GM11168 (cell line): ENCODE results near the gene PPP4R4.
"Not testable (repeated sequence)": the region's sequence is repeated elsewhere in the genome, so short reads cannot be mapped to it uniquely, and the experiment has no call there.

Source experiments
- in situ Hi-C: fragments of 300-500 bp; cut with MboI; formaldehyde crosslinking; loops from one replicate; pipeline ENCODE4 v1.12.0; 2022; ENCODE audit warnings: low sequenced_read_pairs; ENCODE audit not compliant: unreplicated experiment

PPP4R4 gene

DNA sequence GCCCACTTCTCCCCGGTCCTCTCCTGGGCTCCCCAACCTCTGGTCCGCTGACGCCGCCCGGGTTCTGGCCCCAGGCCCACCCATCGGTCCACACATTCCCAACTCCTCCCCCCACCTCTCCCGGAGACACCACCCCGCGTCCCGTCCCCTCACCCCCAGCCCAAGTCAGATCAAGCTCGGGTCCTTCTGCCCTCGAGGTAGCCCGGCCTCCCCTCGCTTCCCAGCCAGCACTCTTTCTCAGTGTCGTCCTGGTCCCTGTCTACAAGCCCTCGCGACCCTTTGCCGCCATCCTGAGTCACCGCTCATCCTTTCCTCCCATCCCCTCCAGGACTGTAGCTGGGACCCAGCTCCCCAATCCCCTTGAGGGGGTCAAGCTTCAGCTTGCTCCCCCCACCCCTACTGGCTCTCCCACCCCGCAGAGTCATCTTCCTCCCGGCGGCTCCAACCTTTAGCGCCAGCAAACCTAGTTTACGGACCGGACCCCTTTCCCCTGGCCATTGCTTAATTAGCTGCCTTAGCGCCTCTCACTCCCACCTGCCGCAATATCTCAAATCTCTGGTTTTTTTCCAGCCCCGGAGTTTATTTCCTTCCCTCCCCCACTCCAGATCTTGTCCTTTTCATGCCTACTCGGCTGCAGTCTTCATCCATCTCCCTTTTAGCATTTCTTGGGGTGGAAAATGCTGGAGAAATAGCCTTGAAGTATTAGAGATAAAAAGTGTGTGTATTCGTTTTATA is 1.1 kb downstream of the PPP4R4 start:
- in situ Hi-C loops: no loop called here

DNA sequence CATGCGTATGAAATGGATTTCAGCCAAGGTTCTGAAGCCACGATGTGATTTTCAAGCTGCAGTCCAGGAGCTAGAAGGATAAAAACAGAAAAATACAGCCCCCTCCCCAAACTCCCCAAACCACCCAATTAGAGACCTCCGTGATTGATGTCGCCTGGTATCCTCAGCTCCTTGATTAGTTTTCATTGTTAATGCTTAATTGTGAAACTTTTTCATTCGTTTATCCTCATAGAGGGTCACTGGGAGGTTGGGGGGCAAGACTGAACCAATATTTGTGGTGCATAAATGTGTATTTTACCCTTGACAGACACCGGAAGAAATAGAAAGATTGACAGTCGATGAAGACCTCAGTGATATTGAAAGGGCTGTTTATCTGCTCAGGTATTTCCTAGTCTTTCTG is 1.6 kb downstream of the PPP4R4 start:
- in situ Hi-C loops: no loop called here

DNA sequence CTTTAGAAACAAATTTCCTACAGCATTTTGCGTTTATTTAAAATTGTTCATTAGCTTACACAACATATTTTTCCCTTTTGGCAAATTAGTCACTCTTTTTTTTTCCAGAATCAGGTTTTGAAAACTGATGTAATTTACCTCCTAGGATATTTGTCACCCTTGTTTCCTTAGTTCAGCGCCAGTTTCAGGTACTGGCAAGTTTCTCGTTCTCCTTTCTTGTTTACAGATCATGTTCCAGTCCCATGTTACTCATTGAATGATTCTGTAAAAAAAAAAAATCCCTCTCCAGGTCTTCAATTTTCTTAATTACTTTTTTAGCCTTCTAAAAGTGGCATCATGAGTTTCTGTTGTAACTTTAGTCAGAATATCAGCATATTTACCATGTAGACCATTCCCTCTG is 2.7 kb downstream of the PPP4R4 start:
- in situ Hi-C loops: no loop called here

DNA sequence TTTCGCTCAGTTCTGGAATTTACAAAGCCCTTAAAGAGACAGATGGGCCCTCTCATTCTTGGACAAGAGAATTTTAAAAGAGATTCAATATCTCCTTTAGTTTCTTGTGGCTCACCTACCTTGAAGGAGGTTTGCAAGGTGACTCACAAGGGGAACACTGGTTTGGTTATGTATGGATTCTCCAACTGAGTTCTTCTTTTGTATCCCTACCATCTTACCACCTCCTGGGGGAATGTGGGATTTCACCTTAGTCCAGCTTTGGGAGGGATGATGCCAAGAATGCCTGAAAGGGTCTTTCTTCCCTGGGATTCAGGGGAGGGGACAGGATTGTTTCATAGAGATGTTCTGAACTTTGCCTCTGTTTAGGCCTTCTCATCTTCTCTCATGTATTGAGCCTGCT is 3.7 kb downstream of the PPP4R4 start:
- in situ Hi-C loops: no loop called here

DNA sequence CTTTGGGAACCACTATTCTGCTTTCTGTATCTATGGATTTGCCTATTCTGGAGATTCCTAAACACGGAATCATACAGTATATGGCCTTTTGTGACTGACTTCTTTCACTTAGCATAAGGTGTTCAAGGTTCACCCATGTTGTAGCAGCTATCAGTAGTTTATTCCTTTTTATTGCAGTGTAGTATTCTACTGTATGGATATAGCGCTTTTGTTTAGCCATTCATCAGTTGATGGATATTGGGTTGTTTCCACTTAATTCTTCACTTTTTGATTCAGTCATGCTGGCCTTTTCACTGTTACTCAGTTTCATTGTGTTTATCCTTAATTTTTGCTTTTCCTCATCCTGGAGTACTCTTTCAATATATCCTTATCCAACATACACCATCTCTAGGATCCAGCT is 5.1 kb downstream of the PPP4R4 start:
- in situ Hi-C loops: no loop called here

DNA sequence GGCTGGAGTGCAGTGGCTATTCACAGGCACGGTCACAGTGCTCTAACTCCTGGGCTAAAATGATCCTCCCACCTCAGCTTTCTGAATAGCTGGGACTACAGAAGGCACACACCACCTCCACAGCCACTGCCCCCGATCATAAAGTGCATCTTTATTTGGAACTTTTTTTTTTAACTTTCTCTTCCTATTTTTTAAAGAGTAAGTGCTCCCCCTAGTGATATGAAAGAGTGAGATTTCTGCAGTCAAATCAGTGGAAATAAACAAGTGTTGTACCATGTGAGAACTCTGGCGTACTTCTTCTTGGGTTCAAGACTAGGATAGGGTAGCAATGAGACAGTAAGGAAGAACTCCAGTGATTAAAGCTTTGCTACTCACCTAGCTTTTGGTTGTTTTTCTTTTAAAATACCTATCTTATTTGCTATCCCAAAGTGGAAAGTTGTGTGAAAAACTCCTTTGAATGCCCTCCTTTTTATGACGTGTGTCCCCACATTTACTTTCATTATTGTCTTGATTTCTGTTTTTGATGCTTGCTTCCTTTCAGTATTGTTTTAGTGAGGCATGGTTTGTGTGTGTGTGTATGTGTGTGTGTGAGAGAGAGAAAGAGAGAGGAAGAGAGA is 6.6 kb downstream of the PPP4R4 start:
- in situ Hi-C loops: no loop called here

DNA sequence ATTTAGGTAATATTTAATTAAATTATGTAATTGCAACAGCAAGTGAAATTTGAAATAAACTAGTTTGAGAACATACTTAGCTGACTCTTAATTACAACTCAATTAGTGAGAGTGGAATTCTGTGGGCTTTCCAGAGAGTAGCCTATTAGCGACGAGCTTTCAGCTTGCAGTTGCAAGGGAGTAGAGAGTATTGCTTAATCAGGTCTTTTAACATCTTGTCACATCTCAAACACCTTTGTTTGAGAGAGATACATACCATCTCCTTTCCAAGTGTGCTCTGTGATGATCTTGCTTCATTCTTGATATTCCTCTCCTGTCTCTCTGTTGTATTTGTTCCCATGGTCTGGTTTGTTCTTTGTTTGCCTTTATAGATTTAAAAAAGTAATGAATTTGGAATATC is 7.7 kb downstream of the PPP4R4 start:
- in situ Hi-C loops: no loop called here

DNA sequence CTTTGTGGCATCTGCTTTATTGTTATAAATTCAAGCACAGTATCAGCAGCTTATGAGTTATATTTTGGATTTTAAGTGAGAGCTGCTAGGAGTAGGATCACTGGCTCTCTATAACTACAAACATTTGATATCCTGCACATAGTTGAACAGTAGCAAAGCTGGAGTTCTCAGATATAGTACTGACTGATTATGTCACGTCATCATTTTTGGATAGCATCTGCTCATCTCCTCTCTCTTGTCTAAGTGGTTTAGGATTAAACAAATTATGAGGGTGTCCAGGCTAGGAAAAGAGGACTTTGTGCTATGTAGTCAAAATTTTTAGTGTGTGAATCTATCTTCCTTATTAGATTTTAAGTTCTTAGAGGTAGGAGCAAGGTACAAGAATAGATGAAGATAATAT is 18.4 kb downstream of the PPP4R4 start:
- in situ Hi-C loops: no loop called here

DNA sequence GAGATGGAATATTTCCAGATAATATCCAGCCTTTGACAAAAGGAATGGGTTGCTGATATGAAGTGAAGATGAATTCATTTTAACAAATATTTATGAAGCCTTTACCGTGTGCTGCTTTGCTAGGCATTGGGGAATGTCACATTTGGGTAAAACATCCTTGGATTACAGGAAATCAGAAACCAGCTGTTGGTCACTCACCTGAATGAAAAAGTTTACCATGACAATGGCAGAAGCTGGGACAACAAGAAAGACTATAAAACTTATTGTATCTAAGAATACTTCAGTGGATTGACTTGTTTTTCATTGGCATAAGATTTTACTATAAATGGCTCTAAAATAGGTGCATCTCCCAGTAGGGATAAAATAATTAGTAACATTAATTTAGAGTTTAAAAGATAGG is 19.7 kb downstream of the PPP4R4 start:
- in situ Hi-C loops: no loop called here

DNA sequence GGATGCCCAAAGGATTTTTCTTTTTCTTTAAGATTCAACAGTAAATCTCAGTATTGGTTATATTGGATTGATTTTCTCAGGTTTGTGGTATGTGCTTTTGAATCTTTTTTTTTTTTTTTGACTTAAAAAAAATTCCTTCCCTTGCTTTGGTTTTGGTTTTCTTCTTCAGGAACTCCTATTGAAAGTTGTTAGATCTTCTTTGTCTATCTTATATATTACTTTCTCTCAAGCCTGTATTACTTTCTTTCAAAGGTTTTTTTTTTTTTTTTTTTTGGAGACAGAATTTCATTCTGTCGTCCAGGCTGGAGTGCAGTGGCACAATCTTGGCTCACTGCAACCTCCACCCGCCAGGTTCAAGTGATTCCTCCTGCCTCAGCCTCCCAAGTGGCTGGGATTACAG is 21.9 kb downstream of the PPP4R4 start:
- in situ Hi-C loops: no loop called here

DNA sequence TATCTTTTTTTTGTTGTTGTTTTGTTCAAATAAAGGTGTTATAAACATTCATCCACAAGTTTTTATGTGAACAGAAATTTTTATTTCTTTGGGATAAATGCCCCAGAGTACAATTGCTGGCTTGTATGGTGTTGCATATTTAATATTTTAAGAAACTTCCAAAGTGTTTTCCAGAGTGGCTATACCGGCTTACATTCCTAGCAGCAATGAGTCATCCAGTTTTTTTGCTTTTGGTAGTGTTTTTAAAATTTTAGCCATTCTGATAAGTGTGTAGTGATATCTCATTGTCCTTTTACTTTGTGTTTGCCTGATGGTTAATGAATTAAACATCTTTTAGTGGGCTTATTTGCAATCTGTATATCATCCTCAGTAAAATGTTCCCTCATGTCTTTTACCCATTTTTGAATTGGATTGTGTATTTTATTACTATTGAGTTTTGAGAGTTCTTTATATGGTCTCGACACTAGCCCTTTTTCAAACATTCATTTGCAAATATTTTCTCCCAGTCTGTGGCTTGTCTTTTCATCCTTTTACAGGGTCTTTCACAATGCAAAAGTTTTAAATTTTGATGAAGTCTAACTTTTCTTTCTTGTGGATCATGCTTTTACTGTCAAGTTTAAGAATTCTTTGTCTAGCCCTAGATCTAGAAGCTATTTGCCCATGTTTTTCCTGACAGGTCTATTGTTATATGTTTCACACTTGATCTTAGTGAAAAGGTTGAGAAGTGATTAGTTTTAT is 29.5 kb downstream of the PPP4R4 start:
- in situ Hi-C loops: no loop called here

DNA sequence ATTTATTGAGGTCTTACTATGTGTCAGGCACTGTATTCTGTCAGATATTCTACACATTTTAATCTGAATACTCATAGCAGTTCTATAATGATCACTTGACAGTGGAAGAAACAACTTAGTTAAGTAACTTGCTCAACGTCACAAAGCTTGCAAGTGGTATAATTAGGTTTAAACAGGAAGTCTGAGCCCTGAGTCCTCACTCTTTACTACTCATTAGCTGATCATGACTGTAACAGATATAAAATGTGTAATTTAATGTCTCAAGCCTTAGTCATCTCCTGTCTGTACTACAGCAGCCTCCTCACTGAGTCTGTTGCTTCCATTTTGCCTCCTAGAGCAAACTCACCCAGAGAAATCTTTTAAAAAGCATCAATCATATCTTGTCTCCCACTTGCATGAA is 38.9 kb downstream of the PPP4R4 start:
- in situ Hi-C loops: no loop called here

DNA sequence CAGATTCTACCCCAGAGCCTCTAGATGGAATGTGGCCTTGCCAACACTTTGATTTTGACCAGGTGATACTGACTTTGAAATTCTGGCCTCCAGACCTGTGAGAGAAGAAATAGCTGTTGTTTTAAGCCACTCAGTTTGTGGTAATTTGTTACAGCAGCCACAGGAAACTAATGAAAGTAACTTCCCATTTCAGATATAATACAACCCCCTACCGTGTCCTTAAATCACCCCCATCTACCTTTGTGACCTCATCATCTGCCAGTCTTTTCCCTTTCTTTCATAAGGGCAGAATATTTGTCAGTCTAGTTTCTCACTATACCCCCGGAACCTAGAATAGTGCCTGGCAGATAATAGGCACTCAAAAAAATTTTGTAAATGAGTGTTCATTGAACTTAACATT is 39.6 kb downstream of the PPP4R4 start:
- in situ Hi-C loops: no loop called here

DNA sequence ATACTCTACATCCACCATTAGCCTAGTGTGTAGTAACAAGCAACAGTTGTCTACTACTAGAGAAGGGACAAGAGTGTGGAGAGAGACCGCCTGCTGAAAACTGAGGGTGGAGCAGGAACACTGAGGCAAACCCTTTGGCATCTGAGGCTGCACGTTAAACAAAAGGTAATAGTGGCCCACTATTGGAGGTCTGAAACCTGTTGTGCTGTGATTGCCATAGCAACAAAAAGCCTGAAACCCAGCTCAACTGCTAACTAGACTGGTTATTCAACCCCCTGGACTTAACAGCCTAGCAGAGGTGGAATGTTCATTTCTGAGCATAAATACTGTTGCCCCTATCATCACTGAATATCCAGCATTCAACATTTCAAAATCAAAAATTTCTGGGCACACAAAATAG is 43.0 kb downstream of the PPP4R4 start:
- in situ Hi-C loops: no loop called here

DNA sequence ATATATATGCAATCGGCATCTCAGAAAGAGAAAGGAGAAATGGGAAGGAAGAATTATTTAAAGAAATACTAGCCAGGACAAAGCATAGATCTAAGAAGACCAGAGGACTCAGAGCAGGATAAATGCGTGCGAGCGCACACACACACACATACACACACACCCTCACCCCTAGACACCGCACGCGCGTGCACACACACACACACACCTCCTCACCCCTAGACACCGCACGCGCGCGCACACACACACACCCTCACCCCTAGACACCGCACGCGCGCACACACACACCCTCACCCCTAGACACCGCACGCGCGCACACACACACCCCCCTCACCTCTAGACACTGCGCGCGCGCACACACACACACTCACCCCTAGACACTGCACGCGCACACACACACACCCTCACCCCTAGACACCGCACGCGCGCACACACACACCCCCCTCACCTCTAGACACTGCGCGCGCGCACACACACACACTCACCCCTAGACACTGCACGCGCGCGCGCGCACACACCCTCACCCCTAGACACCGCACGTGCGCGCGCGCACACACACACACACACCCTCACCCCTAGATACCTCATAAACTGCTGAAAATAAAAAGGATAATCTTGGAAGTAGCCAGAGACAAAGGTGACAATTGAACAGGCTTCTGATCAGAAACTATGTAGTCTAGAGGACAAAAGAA is 44.2 kb downstream of the PPP4R4 start:
- in situ Hi-C loops: not testable (repeated sequence)

DNA sequence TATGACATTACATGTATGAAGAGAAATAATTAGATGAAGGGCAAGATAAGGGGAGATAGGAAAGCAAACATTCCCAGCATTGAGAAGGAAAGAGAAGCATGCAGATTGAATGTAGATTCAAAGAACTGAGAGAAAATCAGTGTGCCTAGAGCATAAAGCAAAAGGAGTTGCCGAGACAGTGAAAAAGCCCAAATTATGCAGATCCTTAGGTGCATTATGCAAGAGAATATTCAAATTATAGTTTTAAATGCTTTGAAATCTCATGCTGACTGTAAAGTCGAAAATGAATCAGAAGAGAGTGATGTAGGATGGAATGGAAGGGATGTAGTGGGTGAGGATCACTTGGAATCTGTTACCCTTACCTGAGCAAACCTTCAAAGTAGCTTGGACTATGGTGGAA is 49.9 kb downstream of the PPP4R4 start:
- in situ Hi-C loops: no loop called here

DNA sequence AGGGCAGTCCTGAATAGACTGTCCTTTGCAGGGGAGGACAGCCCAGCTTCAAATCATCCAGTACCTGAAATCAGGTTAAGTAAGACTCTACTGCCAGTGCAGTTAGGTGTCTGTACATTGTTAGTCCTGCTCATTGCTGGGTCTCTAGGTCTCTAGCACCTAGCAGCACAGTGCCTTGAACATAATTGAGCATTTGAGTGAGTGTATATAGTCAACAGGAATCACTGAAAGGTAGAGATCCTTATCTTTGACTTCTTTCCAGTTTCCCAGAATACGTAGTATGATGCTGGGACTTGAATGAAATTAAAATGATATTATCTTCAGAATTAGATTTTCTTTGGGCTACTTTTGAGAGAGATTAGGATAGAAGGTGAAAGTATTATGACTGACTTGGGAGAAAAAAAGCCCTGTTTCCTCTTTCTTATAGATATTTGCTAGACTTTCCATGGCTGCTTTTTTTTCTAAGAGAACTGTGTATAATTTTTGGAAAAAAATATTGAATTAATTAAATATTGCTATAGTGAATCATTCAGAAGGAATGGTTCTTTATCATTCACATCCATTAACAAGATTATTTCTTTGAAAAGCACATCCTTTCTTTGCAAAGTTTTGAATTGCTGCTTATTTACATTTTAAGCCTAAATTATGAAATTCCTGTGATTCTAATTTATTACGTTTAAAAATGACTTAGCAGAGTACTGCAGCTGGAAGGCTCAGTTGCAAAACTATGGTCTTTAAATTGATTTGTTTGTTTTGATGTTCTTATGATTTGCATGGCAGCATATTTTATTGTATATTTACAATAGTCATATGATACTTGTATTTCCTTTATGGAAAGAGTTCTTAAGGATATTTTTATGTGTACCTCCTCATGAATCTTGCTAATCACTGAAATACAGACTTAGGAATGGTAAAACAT is 51.6 kb downstream of the PPP4R4 start:
- in situ Hi-C loops: no loop called here

DNA sequence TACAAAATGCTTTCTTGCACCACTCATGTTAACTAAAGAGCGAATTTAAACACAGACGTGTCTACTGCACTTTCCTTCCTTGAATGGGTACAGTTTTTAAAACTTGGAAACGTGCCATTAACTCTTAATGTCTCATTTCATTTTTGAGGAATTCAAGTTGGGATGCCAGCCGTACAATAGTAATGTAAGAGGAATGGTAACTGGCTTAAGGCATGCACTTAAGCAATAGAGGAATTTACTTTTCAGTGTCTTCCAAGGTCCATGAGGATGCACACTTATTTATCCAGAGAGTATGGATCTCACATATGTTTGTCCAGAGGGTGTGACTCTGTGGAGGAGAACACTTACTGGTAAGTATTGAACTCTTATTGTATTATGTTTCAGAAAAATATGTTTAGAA is 52.9 kb downstream of the PPP4R4 start:
- in situ Hi-C loops: no loop called here

DNA sequence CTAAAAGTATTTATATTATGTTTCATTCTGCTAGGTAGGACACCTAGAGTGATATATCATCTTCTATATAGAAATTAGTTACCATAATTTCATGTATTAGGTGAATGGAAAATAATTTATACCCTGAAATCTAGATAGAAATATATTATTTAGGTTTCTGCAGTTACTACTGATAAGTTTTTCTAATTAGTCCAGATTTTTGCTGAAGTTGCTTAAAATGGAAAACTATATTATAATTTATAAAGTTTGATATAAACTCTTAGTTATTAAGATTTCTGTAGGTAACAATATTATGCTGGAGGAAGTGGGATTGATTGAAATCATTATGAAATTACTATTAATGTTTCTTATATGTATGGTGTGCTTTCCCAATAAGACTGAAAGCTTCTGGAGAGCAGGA is 62.9 kb downstream of the PPP4R4 start:
- in situ Hi-C loops: no loop called here

DNA sequence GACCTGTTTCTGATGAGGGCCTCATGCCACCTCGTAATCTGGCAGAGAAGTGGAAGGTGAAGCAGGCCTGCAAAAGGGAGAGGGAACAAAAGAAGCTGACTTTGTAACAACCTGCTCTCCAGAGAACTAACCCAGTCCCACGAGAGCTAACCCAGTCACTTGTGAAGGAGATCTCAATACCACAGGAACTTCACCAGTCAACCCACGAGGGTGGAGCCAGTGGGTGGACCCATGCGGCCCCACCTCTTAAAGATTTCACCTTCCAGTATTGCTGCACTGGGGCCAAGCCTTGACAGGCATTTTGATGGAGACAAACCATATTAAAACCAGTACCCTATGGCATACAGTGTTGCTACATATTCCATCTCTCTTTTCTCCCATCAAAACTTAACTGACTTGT is 63.9 kb downstream of the PPP4R4 start:
- in situ Hi-C loops: no loop called here
